ENCODE measurements around the gene PRPF18.

- TF ChIP-seq CTCF (conservative IDR thresholded peaks at IDR 0.05; ENCODE audit: low read depth, low read length) (no peak), EZH2phosphoT487 (IDR thresholded peaks at IDR 0.05; ENCODE audit: borderline replicate concordance, low read length) (no peak), EZH2 (IDR thresholded peaks at IDR 0.05; ENCODE audit: low read length, unreplicated experiment) (no peak)
Measured at GRCh38 chr10:13658871-13659685, 72.3 kb downstream of the PRPF18 start.

All from PC-3 (cell line).